ENCODE results near the gene DOCK3.
"Not testable (repeated sequence)": the region's sequence is repeated elsewhere in the genome, so short reads cannot be mapped to it uniquely, and the experiment has no call there.

Gene DOCK3

GRCh38 chr3:50651445-50651844 lies 23.3 kb upstream of the DOCK3 start:
- no peak for DNase-seq

GRCh38 chr3:50651920-50652529 lies 22.7 kb upstream of the DOCK3 start:
- no peak for DNase-seq

- peak; percentile 54 for DNase-seq
Observed at GRCh38 chr3:50652709-50653108, 22.0 kb upstream of the DOCK3 start.

- DNase-seq: no peak
Observed at GRCh38 chr3:50653937-50654595, 20.7 kb upstream of the DOCK3 start.

GRCh38 chr3:50655009-50655830 lies 19.5 kb upstream of the DOCK3 start:
- peak; percentile 51 for DNase-seq

- DNase-seq: no peak
Observed at GRCh38 chr3:50656417-50657195, 18.1 kb upstream of the DOCK3 start.

GRCh38 chr3:50657407-50657806 lies 17.3 kb upstream of the DOCK3 start:
- DNase-seq: no peak

GRCh38 chr3:50657816-50658215 lies 16.9 kb upstream of the DOCK3 start:
- no peak for DNase-seq

GRCh38 chr3:50658416-50658815 lies 16.3 kb upstream of the DOCK3 start:
- DNase-seq: no peak

- DNase-seq: no peak
Observed at GRCh38 chr3:50658831-50659230, 15.9 kb upstream of the DOCK3 start.

- DNase-seq: no peak
Observed at GRCh38 chr3:50660386-50660785, 14.3 kb upstream of the DOCK3 start.

- no peak for DNase-seq
Observed at GRCh38 chr3:50661321-50661837, 13.3 kb upstream of the DOCK3 start.

- no peak for DNase-seq
Observed at GRCh38 chr3:50662408-50662807, 12.3 kb upstream of the DOCK3 start.

- peak; percentile 41 for DNase-seq
Observed at GRCh38 chr3:50665081-50665840, 9.5 kb upstream of the DOCK3 start.

GRCh38 chr3:50665841-50666115 lies 8.9 kb upstream of the DOCK3 start:
- not testable (repeated sequence) for DNase-seq

GRCh38 chr3:50666837-50667236 lies 7.9 kb upstream of the DOCK3 start:
- DNase-seq: no peak

- DNase-seq: no peak
Observed at GRCh38 chr3:50671331-50671730, 3.4 kb upstream of the DOCK3 start.

GRCh38 chr3:50672656-50673055 lies 2.1 kb upstream of the DOCK3 start:
- no peak for DNase-seq

- DNase-seq: no peak
Observed at GRCh38 chr3:50673931-50674330, 796 bp upstream of the DOCK3 start.

- DNase-seq: peak; percentile 64
Observed at GRCh38 chr3:50675179-50676030, 678 bp downstream of the DOCK3 start.

- no peak for DNase-seq
Observed at GRCh38 chr3:50676031-50676705, 1.4 kb downstream of the DOCK3 start.
